Measurements from ENCODE around the gene TMEM134. TPM values are rescaled to one million over a fixed set of nuclear protein-coding genes. Genes with fewer than 3 reads are reported as not detected.

Gene TMEM134
- total and polyA plus RNA-seq, 10 of the 15 experiments (the other 5 are each of a cell fraction or from before 2014, with no cell fraction given), result 1.6 to 93.8 (median 27.8) TPM

- peaks cover 24% of the 10 kb centered on the region for H3K79me2 ChIP-seq (ENCODE audit: control insufficient read depth, insufficient read depth, low read length)
- H3K27me3 ChIP-seq (replicated peaks in 1 of 2; ENCODE audit: control insufficient read depth in 2 of 2, insufficient read depth in 2 of 2, low read length in 1 of 2), result no peaks in the 10 kb centered on the region
- POLR2A ChIA-PET, result interaction anchor here (0.6 to 4.4 kb wide), 15 partner anchors 9 to 76 kb away, joined by 3 to 28 read pairs (median 4); partner anchors contain the start of genes AIP, CORO1B, PPP1CA and PTPRCAP
- peak overlapping the region; percentile 93 for H3K9ac ChIP-seq (ENCODE audit: control insufficient read depth, insufficient read depth, low read length)
- peaks cover 2 to 5% of the 10 kb centered on the region in 2 experiments; a peak in 3 of 4 replicates for H3K36me3 ChIP-seq (ENCODE audit: control insufficient read depth in 2 of 2, insufficient read depth in 2 of 2, low read length in 1 of 2)
- H3K9me3 ChIP-seq (replicated peaks; ENCODE audit: control insufficient read depth, insufficient read depth, low read length), result no peaks in the 10 kb centered on the region
- H2AFZ ChIP-seq (ENCODE audit: control insufficient read depth, low read depth, low read length), result no peak overlapping the region
- FAIRE-seq (no peak), DNase-seq (ENCODE audit: low read depth, low spot score) (no peak), ATAC-seq (peak; percentile 1; the same call in 2 of the 3 replicates)
- intact Hi-C loops (cut with micrococcal nuclease; ENCODE audit: unreplicated experiment) (no loop called here), in situ Hi-C loops (cut with MboI) (no loop called here)
- CTCF ChIA-PET, result interaction anchor here (1.1 to 1.2 kb wide), 3 partner anchors 8 to 199 kb away, joined by 3 to 4 read pairs (median 3); partner anchors contain the start of genes PPP1CA and PTPRCAP
- peaks cover 7% of the 10 kb centered on the region for H3K4me1 ChIP-seq (ENCODE audit: control insufficient read depth, insufficient read depth, low read length)
- peak overlapping the region; percentile 100 for H3K4me3 ChIP-seq
- TF ChIP-seq IKZF2 (IDR thresholded peaks at IDR 0.05), result no peak
- no peak for TF ChIP-seq ATF7 (IDR thresholded peaks at IDR 0.05; ENCODE audit: low read depth)
- TF ChIP-seq CEBPB (IDR thresholded peaks at IDR 0.05; ENCODE audit: borderline replicate concordance in 1 of 2, low read depth in 2 of 2, low read length in 2 of 2), result no peak
- peak; percentile 59; the same call in 1 of the 2 replicates for TF ChIP-seq POLR2AphosphoS5 (IDR thresholded peaks at IDR 0.05; ENCODE audit: low read length)
- peak overlapping the region; percentile 69 for H3K27ac ChIP-seq (ENCODE audit: control insufficient read depth, insufficient read depth)
- TSS peak; percentile 68 for BruUV-seq (replicated peaks)
- SMC1A ChIA-PET (ENCODE audit: uncharacterized antibody, unreplicated experiment), result interaction anchor here (1.0 to 1.7 kb wide), 2 partner anchors 28 to 30 kb away, joined by 3 to 10 read pairs; partner anchors contain the start of gene PPP1CA
- RAD21 ChIA-PET (ENCODE audit: unreplicated experiment), result interaction anchor here (1.3 to 2.1 kb wide), 5 partner anchors 8 to 83 kb away, joined by 3 to 8 read pairs (median 5); partner anchors contain the start of genes PTPRCAP and TBC1D10C
- WGBS (ENCODE audit: insufficient coverage, insufficient replicate concordance, low lambda C conversion rate, missing lambda C conversion rate), result 33% methylated on average over 12 of the region's 12 CpGs
- H3K4me2 ChIP-seq (ENCODE audit: control insufficient read depth, insufficient read depth), result peak overlapping the region; percentile 81
- no peaks in the 10 kb centered on the region for H4K20me1 ChIP-seq (ENCODE audit: control insufficient read depth, insufficient read depth)
Measured at GRCh38 chr11:67429038-67429668, 39.9 kb downstream of the TMEM134 start.

All from GM12878 (cell line).